HepG2 (cell line): ENCODE measurements around the gene ZNF22. TPM values are rescaled to one million over a fixed set of nuclear protein-coding genes. Genes with fewer than 3 reads are reported as not detected.

Experiments
- BATF2 ChIP-seq: sonication (generic); formaldehyde crosslinking; IDR thresholded peaks from 2 replicates; pipeline ENCODE4 v1.8.0; 2022; ENCODE audit warnings: mild to moderate bottlenecking, missing genetic modification reagents, moderate library complexity
- DR1 ChIP-seq: sonication (generic); formaldehyde crosslinking; IDR thresholded peaks from 2 replicates; pipeline ENCODE4 v1.8.0; 2021; ENCODE audit warnings: mild to moderate bottlenecking, missing genetic modification reagents, inconsistent platforms
- ETS1 ChIP-seq: sonication (generic); formaldehyde crosslinking; IDR thresholded peaks from 2 replicates; pipeline ENCODE4 v1.4.0; 2020; ENCODE audit warnings: missing genetic modification reagents
- JUND ChIP-seq: sonication (generic); formaldehyde crosslinking; IDR thresholded peaks from 2 replicates; pipeline ENCODE4 v1.8.0; 2022; ENCODE audit warnings: mild to moderate bottlenecking, missing genetic modification reagents
- KDM3A ChIP-seq: IDR thresholded peaks from 2 replicates; pipeline ENCODE4 v1.6.1; 2018; ENCODE audit warnings: low read depth, missing compliant biosample characterization
- KDM5A ChIP-seq: fragments of 200-600 bp; sonication (generic); IDR thresholded peaks from 2 replicates; pipeline ENCODE4 v1.7.0; 2018; ENCODE audit warnings: antibody characterized with exemption, mild to moderate bottlenecking, low read length, borderline replicate concordance
- MZF1 ChIP-seq: sonication (generic); formaldehyde crosslinking; IDR thresholded peaks from 2 replicates; pipeline ENCODE4 v1.8.1; 2023; ENCODE audit warnings: mild to moderate bottlenecking, missing genetic modification reagents, borderline replicate concordance
- SMAD3 ChIP-seq: sonication (generic); formaldehyde crosslinking; IDR thresholded peaks from 2 replicates; pipeline ENCODE4 v1.4.0; 2020; ENCODE audit warnings: missing genetic modification reagents
- TAF15 ChIP-seq: fragments of 200-400 bp; formaldehyde crosslinking; IDR thresholded peaks from one replicate; pipeline ENCODE4 v1.6.1; 2018; ENCODE audit warnings: mild to moderate bottlenecking, low read depth, low read length; ENCODE audit not compliant: poor library complexity, severe bottlenecking
- TBX2 ChIP-seq: sonication (generic); formaldehyde crosslinking; IDR thresholded peaks from 2 replicates; pipeline ENCODE4 v1.5.0; 2020; ENCODE audit warnings: missing genetic modification reagents, mild to moderate bottlenecking, borderline replicate concordance
- U2AF2 ChIP-seq: fragments of 200-400 bp; formaldehyde crosslinking; IDR thresholded peaks from 2 replicates; pipeline ENCODE4 v1.6.1; 2017; ENCODE audit warnings: low read depth, mild to moderate bottlenecking, low read length
- XRCC5 ChIP-seq: fragments of 200-400 bp; formaldehyde crosslinking; optimal IDR thresholded peaks from 2 replicates; pipeline ENCODE3; 2017; ENCODE audit warnings: mild to moderate bottlenecking, low read length
- ZNF121 ChIP-seq: sonication (generic); formaldehyde crosslinking; IDR thresholded peaks from 2 replicates; pipeline ENCODE4 v1.5.0; 2020; ENCODE audit warnings: mild to moderate bottlenecking, missing genetic modification reagents
- ZNF180 ChIP-seq: sonication (generic); formaldehyde crosslinking; IDR thresholded peaks from 2 replicates; pipeline ENCODE4 v1.4.0; 2020; ENCODE audit warnings: low read depth, missing genetic modification reagents, borderline replicate concordance
- ZNF280B ChIP-seq: sonication (generic); formaldehyde crosslinking; IDR thresholded peaks from 2 replicates; pipeline ENCODE4 v1.5.0; 2020; ENCODE audit warnings: missing genetic modification reagents, mild to moderate bottlenecking, borderline replicate concordance
- ZNF503 ChIP-seq: sonication (generic); formaldehyde crosslinking; IDR thresholded peaks from 2 replicates; pipeline ENCODE4 v1.4.0; 2020; ENCODE audit warnings: missing genetic modification reagents
- ZNF512B ChIP-seq: sonication (generic); formaldehyde crosslinking; IDR thresholded peaks from 2 replicates; pipeline ENCODE4 v1.5.1; 2020; ENCODE audit warnings: missing genetic modification reagents, mild to moderate bottlenecking, borderline replicate concordance
- ZNF724P ChIP-seq: sonication (generic); formaldehyde crosslinking; IDR thresholded peaks from 2 replicates; pipeline ENCODE4 v1.8.0; 2022; ENCODE audit warnings: missing genetic modification reagents, borderline replicate concordance
- ZNF740 ChIP-seq: sonication (generic); formaldehyde crosslinking; IDR thresholded peaks from 2 replicates; pipeline ENCODE4 v1.4.0; 2020; ENCODE audit warnings: missing genetic modification reagents
- polyA plus RNA-seq, 8 experiments: library from polyadenylated mRNA; depleted of rRNA in 3 of 8; stranded (reverse) in 7 of 8; unstranded in 1 of 8; fragments of >200 nt; fragmentation: Illumina TruSeq in 4 of 8; extraction: Trizol in 4 of 8; gene quantifications; 2 replicates each; pipeline versions ENCODE4 v1.2.1 to v1.2.3, GENCODE V29; 2011 to 2016; ENCODE audit warnings: low read depth in 4 of 8, missing spikeins in 1 of 8, mixed read lengths in 1 of 8; ENCODE audit not compliant: insufficient read depth in 1 of 8
- total RNA-seq, 5 experiments: library from RNA; depleted of rRNA; stranded (reverse); fragments of >200 nt; fragmentation: Illumina TruSeq; extraction: Trizol; gene quantifications; 2 replicates each; pipeline ENCODE4 v1.2.3, GENCODE V29; 2016; ENCODE audit warnings: low read depth in 1 of 5

ZNF22 gene
- total and polyA plus RNA-seq, 2 of the 13 experiments (the other 11 are each of a cell fraction or from before 2014, with no cell fraction given) = 0.40 to 1.3 TPM

GRCh38 chr10:44975431-44976331 lies 25.0 kb upstream of the ZNF22 start (continued):
- TF ChIP-seq ZNF280B (no peak), U2AF2 (no peak), KDM5A (no peak), TBX2 (CRISPR knock-in tag) (peak; percentile 63; the same call in 1 of the 2 replicates), ZNF503 (peak; percentile 58), JUND (CRISPR knock-in tag) (no peak), MZF1 (CRISPR knock-in tag) (0 out of 2 replicates have a peak, but pooled peaks have one; percentile 21), ETS1 (no peak; the same call in 1 of the 2 replicates), ZNF512B (0 out of 2 replicates have a peak, but pooled peaks have one; percentile 15), TAF15 (no peak), ZNF724P (CRISPR knock-in tag) (peak; percentile 10; the same call in 1 of the 2 replicates), XRCC5 (no peak), DR1 (CRISPR knock-in tag) (no peak), ZNF121 (CRISPR knock-in tag) (peak; percentile 76; the same call in 1 of the 2 replicates), ZNF180 (no peak), SMAD3 (CRISPR knock-in tag) (no peak; the same call in 1 of the 2 replicates), ZNF740 (CRISPR knock-in tag) (no peak), KDM3A (CRISPR knock-in tag) (no peak), BATF2 (CRISPR knock-in tag) (peak; percentile 12; the same call in 1 of the 2 replicates)
